ENCODE results near the gene YOD1. TPM values are rescaled to one million over a fixed set of nuclear protein-coding genes. Genes with fewer than 3 reads are reported as not detected.
"Not testable (repeated sequence)": the region's sequence is repeated elsewhere in the genome, so short reads cannot be mapped to it uniquely, and the experiment has no call there.

Gene YOD1
- polyA plus RNA-seq, 1 donor = 16.3 TPM

GRCh38 chr1:207049974-207050391, 1.0 kb downstream of the YOD1 start:
- peak; percentile 73 for DNase-seq

DNA sequence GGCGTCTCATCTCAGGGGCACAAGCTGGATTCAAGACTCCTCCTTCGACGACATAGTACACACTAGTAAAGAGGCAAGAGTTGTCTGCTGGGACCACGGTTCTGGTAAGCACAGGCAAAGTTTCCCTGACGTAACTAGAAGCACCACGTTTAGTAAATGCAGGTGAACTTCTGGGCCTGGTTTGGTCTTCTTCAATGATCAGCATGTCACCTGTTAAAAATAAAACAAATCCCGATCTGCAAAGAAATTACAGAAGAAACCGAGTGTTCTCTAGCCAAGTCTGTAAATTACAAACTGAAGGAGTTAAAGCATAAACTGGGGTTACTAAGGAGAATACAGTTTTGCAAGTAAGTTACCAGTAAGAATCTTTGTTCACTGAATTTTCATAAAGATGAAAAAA, 1.5 kb downstream of the YOD1 start:
- no peak for DNase-seq

GRCh38 chr1:207049054-207049453, 2.0 kb downstream of the YOD1 start:
- DNase-seq = no peak

GRCh38 chr1:207048041-207048440, 3.0 kb downstream of the YOD1 start:
- DNase-seq = no peak

- DNase-seq = no peak
These were observed 3.5 kb downstream of the YOD1 start for GRCh38 chr1:207047505-207047904.

GRCh38 chr1:207045453-207045852, 5.6 kb downstream of the YOD1 start:
- no peak for DNase-seq

DNA sequence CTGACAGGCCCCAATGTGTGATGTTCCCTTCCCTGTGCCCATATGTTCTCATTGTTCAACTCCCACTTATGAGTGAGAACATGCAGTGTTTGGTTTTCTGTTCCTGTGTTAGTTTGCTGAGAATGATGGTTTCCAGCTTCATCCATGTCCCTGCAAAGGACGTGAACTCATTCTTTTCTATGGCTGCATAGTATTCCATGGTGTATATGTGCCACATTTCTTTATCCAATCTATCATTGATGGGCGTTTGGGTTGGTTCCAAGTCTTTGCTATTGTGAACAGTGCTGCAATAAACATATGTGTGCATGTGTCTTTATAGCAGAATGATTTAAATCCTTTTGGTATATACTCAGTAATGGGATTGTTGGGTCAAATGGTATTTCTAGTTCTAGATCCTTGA, 9.6 kb downstream of the YOD1 start:
- DNase-seq = not testable (repeated sequence)

DNA sequence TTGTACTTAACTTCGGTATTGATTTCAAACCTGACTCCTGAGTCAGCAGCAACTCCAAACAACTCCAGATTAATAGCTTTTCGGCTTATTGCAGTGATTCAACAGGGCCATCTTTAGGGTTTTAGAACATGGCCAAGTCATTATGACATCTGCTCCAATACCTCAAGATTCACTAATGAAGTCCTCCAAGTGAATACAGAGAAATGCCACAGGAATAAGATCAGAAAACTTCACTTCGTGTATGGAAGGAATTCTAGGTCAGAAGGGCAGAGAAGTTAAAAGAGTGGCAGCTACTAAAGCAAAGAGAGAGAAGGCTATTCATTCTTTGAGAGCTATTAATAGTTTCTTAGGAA, 10.9 kb downstream of the YOD1 start:
- DNase-seq = no peak

DNA sequence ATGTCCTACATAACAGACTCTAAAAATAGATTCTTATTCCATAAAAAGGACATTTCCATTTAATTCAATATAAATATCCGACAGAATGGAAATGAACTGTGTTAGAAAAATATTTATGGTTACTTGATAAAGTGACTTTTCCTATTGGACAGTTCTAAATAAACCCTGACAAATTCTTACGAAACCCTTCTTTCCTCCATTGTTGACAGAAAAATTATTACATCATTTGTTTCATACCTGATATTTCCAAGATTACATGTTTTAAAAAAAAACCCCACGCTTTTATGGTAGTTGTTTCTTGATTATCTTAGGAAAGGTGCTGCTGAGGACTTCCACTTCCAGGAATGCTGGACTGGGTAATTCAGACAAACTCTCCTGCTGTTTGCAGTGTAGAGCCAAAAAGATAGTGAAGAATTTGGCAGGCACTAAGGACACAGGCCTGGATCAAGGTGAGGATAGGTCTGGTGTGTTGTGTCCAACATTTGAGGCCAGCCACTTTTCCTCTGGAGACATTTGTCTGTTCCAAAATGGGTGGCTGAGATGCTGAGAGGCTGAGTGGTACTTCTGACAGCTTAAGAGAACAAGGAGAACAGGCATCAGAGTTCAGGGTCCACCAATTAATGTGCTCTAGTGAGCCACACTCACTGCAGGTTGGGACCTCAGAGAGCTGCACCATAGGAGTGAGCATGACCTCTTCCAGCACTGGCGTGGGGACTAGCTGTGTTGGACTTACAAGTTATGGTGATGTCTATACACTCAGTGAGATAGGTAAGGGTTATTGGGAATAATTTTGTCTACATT, 11.4 kb downstream of the YOD1 start:
- no peak for DNase-seq

DNA sequence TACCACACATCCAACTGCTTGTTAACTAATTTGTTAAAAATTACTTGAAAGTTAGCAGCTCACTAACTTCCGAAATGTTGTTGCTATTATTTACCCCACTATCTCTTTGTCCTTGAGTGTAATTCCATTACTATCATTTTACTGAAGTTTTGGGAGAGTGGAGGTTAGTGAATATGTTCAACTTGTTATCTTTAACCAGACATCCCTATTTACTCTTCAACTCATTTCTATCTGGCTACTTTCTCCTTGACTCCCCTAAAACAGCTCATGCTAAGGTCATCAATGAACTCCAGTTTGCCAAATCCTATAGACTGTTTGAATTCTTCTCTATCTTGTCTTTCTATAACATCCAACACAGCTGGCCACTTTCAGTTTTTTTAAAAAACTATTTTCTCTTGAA, 14.1 kb downstream of the YOD1 start:
- DNase-seq = no peak

DNA sequence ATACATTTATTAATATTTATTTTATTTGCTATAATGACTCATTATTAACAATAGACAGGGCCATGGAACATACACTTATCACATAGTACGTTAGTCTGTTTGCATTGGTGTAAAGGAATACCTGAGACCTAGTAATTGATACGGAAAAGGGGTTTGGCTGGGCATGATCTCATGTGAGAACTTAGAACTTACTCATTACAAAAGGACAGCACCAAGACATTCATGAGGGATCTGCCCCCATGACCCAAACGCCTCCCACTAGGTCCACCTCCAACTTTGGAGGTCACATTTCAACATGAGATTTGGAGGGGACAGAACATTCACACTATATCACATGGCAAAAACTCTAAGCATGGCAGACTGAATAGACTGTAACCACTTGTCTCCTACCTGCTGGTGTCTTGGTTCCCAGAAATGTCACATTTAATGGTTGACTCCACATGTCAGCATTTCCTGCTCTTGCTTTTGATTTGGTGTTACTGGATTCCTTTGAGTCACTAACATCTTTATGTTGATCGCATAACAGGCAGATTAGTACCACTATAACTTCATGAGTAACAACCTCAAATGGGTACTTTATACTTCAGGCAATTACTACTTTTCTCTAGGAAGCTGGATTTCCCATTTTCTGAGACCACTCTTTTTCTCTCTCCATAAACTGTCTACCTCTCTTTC, 15.0 kb downstream of the YOD1 start:
- DNase-seq = no peak

DNA sequence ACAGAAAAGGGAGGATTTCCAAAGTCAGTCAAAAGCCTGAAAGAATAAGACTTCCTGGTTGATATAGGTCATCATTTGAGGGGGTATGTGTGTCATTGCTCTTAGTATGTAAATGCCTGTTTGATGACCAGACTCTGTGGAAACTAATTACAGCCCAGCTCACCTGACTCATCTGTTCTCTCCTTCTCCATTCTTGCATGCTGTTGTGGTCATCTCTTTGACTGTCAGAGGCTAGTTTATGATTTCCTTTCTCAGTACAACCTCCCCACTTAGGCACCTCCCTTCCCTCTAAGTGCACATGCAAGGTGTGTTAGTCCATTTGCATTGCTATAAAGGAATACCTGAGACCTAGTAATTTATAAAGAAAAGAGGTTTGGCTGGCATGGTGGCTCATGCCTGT, 16.0 kb downstream of the YOD1 start:
- DNase-seq = no peak

GRCh38 chr1:207034208-207034607, 16.8 kb downstream of the YOD1 start:
- no peak for DNase-seq

GRCh38 chr1:207033302-207033701, 17.7 kb downstream of the YOD1 start:
- DNase-seq = no peak

DNA sequence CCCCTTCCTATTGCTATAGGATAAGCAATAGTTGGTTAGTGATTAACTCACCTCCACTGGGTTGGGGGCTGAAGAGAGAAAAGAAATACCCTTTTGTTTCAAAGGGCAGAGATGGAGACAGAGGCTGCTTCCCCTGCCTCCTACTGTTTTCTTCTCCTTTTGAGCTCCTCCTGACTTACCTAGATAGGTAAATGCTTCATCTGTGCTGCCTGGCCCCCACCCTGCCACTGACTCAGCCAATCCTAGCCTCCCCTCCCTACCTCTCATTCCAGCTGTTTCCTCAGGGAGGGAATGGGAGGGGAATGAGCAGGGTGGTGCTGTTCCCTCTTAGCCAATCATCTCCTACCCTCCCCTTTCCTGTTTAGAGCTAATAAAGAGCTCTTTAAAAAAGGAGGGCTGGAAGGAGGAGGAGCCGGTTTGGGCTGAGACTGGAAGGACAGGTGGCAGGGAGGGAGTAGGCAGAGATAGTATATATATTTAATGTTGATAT, 18.4 kb downstream of the YOD1 start, which contains the start of gene C1orf116:
TSS of gene C1orf116 (minus strand) at position 229 of the 490 bp plus-strand sequence. CDS start 5,158 bp downstream, outside the sequence.
- DNase-seq = peak; percentile 60

DNA sequence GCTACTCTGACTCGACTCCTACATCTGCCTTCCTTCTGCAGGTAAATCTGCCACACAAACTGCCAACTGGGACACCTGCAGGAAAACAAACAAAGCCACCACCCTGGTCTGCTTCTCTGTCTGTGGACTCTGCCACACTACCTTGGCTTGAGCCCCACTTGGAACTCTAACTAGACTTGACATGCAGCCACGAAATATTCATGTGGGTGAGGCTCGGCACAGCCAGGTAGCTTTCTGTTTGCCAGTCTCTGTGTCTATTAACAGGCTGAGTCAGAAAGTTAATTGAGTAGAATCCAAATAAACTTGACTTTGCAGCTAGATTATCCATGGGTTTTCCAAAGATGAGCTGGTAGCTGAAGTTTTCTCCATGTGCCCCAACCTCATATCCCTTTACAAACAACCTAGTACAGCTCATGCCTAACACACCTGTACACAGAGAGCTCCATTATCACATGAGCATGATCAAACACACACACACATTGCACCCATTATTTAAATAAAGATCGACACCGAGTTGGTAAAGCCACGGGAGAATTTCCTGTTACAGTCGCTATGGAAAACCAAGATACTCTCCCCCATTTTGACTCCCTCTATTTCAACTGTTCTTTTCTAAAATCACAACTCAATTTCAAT, 19.3 kb downstream of the YOD1 start:
- DNase-seq = no peak

DNA sequence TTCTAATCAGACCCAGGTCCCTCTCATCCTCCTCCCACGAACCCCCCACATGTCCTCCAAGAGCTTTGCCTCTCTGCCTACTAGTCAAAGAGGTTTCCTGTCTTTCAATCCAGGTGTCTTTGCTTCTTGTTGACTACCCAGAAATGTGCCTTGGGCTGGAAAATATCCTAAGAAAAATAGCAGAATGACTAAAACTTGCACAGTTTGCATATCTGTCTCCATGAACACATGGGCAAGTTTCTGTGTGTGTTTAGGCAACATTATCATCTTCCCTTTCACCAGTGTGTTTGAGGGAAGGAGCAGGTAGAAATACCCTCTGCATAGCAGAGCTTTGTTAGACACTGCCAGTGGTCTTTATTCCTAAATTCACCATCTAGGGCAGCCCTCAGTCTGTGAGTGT, 20.0 kb downstream of the YOD1 start:
- DNase-seq = no peak

- no peak for DNase-seq
These were observed 20.4 kb downstream of the YOD1 start for GRCh38 chr1:207030522-207031009.

DNA sequence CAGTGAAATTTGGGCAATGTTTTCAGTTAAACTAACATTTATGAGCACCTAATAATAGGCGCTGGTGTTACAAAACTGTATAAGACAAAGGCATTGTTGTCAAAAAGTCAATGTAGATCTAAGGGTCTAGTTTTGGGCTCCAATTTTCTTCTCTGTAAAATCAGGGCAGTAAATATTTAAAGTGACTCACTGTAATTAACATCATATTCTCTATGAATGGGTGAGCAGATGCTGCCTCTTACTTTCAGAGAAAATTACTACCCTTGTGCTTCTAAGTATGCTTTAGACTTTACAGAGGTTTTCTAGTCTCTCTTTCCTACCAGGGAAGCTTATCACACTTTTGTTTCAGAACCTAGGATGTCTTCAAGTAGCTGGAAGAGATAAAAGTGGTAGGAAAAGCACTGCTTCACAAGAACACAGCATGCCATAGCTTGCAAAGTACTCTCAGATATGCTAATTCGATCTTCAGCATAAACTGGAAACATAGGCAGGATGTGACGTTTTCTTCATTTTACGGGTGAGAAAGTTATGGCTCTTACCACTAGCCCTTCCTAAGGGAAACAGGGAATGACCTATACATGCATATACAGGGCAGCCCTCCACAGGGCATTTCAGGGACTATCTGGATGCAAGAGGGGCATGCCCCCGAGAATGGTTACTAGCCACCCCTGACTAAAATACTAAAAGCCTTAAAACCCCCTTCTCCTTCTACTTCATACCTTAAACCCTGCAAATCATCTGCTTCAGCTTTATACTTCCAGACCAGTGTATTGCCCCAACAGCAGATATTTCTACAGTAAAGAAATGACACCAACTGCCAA, 21.1 kb downstream of the YOD1 start:
- no peak for DNase-seq

DNA sequence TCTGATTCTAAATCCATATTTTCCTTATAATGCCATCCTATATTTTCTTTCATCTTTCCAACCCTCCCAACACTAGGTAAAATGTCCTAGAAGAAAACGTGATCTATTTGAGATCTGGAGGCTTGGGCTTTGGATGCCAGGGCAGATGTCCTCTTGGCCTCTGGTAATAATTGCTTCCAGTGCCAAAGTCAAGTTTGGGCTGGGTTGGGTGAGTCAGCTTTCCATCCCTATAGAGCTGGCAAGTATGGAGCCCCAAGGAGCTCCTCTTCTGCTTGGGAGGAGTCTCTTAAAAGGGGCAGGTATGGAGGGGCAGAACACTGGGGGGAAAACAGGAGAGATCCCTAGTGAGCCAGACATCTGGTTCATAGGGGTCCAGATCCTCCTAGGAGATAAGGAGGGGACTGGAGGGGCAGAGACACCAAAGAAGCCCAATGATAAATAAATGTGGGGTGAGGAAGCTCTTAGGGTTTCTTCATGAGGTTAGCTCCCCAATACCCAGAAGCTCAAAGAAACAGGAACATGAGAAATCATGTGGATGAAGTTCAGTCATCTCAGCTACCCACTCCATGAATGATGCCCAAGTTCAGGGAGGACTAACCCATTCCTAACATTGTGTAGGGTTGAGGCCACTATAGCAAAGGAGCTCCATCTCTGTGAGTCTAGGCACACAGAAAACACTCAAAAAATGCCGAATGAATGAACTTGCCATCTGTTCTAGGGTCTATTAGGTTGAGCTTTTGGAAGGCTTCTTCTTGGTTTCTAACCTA, 21.9 kb downstream of the YOD1 start:
- no peak for DNase-seq

- DNase-seq = no peak
These were observed 23.1 kb downstream of the YOD1 start for GRCh38 chr1:207027921-207028320.
